Measurements from ENCODE around the gene IFT57.
"Not testable (repeated sequence)": the region's sequence is repeated elsewhere in the genome, so short reads cannot be mapped to it uniquely, and the experiment has no call there.

The IFT57 gene, protein sequence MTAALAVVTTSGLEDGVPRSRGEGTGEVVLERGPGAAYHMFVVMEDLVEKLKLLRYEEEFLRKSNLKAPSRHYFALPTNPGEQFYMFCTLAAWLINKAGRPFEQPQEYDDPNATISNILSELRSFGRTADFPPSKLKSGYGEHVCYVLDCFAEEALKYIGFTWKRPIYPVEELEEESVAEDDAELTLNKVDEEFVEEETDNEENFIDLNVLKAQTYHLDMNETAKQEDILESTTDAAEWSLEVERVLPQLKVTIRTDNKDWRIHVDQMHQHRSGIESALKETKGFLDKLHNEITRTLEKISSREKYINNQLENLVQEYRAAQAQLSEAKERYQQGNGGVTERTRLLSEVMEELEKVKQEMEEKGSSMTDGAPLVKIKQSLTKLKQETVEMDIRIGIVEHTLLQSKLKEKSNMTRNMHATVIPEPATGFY

DNA sequence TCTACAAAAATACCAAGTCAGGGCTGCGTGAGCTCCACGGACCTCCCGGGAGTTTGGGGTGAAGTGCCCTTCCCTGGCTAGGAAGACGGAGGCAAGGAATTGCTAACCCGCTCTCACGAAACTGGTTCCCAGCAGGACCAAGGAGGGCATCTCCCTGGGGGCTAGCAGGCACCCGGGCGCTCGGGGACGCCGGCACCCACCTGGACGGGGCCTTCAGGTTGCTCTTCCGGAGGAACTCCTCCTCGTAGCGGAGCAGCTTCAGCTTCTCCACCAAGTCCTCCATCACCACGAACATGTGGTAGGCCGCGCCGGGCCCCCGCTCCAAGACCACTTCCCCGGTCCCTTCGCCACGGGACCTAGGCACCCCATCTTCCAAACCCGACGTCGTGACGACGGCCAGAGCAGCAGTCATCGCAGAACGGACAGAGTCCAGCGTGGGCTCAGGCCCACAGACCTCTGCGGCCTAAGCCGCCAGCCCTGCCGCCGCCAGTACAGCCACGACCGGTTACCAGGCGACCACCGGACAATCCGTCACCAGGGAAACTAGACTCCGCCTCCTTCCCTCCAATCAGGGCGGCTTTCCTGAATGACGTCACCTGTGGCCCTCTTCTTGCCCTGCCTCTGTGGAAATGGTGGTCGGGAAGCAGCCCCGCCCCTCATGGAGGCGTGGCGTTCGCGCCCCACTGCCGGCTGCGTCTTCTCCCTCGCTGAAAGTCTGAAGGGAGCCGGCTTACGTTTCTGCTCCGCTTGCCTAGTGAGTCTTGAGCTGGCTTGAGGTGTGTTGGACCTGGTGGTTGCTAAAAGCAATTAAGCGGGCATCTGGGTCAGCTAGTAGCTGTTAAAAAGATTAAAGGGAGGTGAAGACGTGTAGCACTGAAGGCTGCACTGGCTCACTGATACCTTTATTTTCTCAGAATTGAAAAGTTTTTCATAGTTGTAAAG lies at the start of gene IFT57:
TSS of gene IFT57 (minus strand) at position 514 of the 942 bp plus-strand sequence. CDS start at position 412, 102 bp downstream.
- peak; percentile 81 for DNase-seq (ENCODE audit: insufficient read length, low spot score)
- no peak for FAIRE-seq
- TF ChIP-seq, protein P1, sequence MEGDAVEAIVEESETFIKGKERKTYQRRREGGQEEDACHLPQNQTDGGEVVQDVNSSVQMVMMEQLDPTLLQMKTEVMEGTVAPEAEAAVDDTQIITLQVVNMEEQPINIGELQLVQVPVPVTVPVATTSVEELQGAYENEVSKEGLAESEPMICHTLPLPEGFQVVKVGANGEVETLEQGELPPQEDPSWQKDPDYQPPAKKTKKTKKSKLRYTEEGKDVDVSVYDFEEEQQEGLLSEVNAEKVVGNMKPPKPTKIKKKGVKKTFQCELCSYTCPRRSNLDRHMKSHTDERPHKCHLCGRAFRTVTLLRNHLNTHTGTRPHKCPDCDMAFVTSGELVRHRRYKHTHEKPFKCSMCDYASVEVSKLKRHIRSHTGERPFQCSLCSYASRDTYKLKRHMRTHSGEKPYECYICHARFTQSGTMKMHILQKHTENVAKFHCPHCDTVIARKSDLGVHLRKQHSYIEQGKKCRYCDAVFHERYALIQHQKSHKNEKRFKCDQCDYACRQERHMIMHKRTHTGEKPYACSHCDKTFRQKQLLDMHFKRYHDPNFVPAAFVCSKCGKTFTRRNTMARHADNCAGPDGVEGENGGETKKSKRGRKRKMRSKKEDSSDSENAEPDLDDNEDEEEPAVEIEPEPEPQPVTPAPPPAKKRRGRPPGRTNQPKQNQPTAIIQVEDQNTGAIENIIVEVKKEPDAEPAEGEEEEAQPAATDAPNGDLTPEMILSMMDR (IDR thresholded peaks at IDR 0.05; ENCODE audit: insufficient read depth, missing control alignments): no peak

DNA sequence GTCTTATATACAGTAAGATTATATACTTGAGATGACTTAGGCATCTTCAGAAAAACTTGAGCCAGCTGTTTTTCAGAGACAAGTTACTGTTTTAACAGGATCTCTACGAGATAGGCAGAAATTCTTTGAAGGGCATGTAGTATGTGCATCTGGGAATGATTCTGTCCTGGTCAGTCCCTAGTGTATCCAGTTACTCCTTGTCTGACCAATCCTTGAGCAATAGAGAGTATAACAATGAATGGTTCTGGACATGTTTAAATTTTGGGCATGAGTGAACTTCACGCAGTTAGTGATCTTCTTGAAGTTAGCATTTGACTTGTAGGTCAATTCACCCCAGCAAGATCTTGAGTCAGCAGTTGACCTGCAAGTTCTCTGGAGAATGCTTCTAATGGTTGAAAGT lies 49.4 kb upstream of the IFT57 start:
- FAIRE-seq (no peak), DNase-seq (ENCODE audit: insufficient read length, low spot score) (no peak)
- TF ChIP-seq, protein P1 (IDR thresholded peaks at IDR 0.05; ENCODE audit: insufficient read depth, missing control alignments): no peak

DNA sequence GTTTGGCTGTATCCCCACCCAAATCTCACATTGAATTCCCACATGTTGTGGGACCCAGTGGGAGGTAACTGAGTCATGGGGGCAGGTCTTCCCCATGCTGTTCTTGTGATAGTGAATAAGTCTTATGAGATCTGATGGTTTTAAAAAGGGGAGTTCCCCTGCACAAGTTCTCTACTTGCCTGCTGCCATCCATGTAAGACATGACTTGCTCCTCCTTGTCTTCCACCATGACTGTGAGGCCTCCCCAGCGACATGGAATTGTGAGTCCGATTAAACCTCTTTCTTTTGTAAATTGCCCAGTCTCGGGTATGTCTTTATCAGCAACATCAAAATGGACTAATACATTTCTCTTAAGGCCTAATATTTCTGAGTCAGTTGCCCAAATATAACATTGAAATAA lies 46.0 kb upstream of the IFT57 start:
- not testable (repeated sequence) for DNase-seq (ENCODE audit: insufficient read length, low spot score); FAIRE-seq

DNA sequence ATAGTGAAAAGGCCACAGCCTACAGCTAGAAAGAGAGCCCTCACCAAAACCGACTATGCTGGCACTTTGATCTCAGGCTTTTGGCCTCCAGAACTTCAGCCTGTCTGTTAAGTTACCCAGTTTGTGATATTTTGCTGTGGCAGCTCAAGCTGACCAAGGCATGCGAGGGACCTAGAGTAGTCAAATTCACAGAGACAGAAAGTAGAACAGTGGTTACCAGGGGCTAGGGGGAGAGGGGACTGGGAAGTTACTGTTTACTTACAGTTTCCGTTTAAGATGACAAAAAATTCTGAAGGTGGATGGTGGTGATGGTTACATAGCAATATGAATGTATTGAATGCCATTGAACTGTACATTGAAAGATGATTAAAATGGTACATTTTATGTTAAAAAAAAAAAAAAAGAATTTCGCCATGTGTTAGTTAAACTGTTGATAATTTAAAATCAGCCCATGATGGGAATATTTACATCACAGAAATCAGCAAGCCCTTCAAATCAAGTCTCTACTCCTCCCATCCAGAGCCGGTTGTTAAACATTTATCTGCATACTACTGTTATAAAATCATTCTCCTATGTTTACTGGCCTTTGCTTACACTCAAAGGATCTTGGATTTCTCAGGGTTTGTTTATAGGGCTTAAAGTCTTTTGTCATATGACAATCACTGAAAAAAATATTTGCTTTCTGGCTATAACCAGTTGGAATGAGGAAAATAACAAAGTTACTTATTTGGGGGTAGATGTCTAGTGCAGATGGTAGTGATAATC lies 42.5 kb upstream of the IFT57 start:
- not testable (repeated sequence) for FAIRE-seq; DNase-seq (ENCODE audit: insufficient read length, low spot score)

DNA sequence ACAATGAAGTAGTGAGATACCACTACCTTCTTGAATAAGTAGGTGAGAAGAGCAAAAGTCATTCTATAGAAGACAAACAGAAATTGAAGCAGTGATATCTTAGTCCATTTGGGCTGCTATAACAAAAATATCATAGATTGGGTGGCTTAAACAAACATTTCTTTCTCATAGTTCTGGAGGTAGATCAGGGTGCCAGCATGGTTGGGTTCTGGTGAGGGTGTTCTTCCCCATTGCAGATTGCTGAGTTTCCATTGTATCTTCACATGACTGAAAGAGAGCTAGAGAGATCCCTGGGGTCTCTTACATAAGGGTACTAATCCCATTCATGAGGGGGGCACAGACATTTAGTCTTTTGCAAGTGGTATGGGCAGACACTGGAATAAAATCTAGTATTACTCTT lies 32.9 kb upstream of the IFT57 start:
- FAIRE-seq: peak; percentile 53
- TF ChIP-seq, protein P1 (IDR thresholded peaks at IDR 0.05; ENCODE audit: insufficient read depth, missing control alignments): no peak

DNA sequence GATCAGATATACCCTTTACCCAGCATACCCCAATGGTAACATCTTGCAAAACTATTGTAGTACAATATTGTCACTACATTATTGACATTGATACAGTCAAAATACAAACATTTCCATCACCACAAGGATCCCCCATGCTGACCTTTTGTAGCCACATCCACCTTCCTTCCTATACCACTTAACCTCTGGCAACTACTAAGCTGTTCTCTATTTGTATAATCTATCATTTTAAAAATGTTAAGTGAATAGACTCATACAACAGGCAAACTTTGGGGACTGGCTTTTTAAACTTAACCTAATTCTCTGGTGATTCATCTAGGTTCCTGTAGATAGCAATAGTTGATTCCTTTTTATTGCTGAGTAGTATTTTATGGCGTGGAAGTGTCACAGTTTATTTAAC lies 29.6 kb upstream of the IFT57 start:
- TF ChIP-seq, protein P1 (IDR thresholded peaks at IDR 0.05; ENCODE audit: insufficient read depth, missing control alignments): no peak
- FAIRE-seq (no peak), DNase-seq (ENCODE audit: insufficient read length, low spot score) (no peak)

More for the DNA sequence above, 32.9 kb upstream of the IFT57 start:
- no peak for DNase-seq (ENCODE audit: insufficient read length, low spot score)

DNA sequence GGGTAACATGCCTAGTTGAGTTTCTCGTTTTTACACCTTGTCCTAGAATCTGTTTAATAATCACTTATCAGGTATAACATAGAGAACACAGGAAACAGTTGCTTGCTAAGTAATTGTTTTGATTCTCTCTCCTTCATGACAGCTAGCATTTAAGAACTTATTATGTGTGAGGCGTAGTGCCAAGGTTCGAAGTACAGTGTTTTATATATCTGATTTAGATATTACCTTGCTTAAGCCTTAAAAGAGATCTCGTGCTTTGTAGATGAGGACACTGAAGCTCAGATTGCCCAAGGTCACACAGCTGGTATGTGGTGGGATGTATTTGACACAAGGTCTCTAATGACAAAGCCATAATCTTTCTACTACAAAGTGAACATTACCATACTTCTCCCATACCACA lies 29.0 kb upstream of the IFT57 start:
- TF ChIP-seq, protein P1 (IDR thresholded peaks at IDR 0.05; ENCODE audit: insufficient read depth, missing control alignments): no peak
- FAIRE-seq (no peak), DNase-seq (ENCODE audit: insufficient read length, low spot score) (no peak)

Measured in D721Med (cell line).